GM08714 (cell line): ENCODE data around the gene MYH14.

Source experiments
- H3K4me3 ChIP-seq: fragments of 200-500 bp; sonication (Bioruptor generic); 2 replicates; pipeline ENCODE4 v1.5.1; 2014; ENCODE audit warnings: mild to moderate bottlenecking, low read length, inconsistent platforms
- ZNF274 ChIP-seq: IDR thresholded peaks from 2 replicates; pipeline ENCODE4 v1.6.1; 2012; ENCODE audit warnings: mild to moderate bottlenecking, low read depth, low read length

MYH14 gene

DNA sequence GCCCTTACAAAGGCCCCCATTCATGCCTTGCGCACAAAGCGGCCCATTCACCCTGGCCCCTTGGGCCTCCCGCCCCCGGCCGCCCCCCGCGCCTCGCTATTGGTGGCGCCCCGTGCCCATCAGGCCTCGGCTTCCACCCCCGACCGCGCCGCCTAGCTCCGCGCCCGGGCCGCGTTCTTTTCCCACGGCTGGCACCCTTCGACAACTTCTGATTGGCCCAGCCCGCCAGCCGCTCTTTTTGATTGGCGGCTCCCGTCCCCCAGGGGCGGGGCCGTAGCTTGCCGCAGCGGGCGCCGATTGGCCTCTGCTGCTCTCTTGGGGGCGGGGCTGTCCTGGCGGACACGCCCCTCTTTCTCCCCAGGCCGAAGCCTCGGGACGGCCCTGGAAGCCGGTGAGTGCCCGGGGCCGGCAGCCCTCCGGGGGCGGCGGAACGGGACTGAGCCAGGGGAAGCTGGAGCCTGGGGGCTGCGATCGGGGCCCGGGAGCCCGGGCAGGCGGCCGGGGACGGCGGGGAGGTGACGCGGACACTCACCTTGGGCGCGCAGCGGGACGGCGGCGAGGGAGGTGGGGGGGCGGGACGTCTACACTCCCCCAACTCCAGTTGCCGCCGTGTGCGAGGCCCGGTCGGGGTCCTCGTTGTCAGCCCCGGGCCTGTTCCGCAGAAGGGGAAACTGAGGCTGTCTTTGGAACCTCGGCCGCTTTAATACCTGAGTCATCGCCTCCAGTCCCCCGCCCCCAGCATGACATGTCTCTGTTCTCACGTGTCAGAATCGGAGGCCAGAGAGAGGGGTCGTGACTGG, at the start of gene MYH14:
MYH14 (plus strand) TSS at position 342 of the 800 bp plus-strand sequence. CDS start 6,744 bp downstream, outside the sequence.
- TF ChIP-seq ZNF274 = no peak
- no peak within 1 kb of the TSS for H3K4me3 ChIP-seq

DNA sequence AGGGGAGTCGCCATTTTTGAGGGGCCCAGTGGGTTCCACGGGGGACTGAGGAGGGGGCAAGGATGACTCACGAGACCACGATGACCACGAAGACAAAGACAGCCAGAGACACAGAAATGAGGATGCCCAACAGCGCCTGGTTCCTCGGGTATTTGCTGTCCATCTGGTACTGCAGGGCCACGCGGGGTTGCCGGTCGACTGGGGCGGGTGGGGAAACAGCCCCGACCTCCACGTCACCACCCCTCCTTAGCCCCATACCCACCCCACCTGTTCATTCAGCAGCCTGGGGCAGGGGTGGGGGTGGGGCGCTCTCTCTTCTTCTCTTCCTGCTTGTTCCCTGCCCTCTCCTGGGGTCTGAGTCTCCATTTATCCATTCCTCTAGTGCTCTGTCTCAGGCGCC, 48.9 kb upstream of the MYH14 start:
- no peak for TF ChIP-seq ZNF274
- no peak overlapping the region for H3K4me3 ChIP-seq

DNA sequence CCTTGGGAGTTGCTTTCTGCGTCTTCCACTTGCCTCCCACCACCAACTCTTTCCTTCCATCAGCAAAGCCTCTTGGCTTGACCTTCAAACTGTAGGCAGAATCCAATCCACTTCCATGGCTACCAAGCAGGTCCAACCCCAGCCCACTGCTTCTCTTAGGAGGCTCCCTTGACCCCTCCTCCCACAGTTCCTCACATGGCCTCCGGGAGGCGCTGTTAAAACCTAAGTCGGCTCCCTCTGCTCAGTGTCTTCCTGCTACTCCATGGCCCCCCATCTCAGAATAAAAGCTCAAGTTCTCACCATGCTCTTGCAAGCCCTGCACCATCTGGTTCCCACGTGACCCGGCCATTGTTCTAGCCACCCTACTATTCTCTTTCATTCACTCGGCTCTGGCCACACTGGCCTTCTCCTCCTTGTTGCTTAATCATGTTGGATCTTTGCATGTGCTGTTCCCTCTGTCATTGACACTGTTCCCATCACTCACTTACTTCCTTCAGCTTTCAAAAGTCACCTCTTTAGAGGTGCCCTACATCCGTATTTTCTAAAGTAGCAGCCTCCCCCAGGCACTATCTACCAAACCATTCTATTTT, 47.8 kb upstream of the MYH14 start:
- TF ChIP-seq ZNF274 = no peak
- no peak overlapping the region for H3K4me3 ChIP-seq

DNA sequence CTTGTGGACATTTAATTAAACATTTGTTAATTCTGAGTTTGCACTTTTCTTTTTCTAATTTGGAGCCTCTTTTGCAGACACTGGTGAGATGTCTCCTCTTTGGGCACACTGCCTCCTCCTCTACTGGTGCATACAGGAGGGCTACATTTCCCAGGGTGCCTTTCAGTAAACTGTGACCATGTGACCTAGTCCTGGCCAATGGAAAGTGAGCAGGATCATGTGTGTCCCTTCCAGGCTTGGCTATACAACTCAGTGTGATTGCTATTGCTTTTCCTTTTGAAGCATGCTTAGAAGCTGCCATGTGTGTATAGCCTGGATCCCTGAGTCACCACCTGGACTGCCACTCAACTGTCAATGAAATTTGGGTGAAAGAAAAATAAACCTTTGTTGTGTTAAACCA, 44.8 kb upstream of the MYH14 start:
- H3K4me3 ChIP-seq = no peak overlapping the region
- no peak for TF ChIP-seq ZNF274

DNA sequence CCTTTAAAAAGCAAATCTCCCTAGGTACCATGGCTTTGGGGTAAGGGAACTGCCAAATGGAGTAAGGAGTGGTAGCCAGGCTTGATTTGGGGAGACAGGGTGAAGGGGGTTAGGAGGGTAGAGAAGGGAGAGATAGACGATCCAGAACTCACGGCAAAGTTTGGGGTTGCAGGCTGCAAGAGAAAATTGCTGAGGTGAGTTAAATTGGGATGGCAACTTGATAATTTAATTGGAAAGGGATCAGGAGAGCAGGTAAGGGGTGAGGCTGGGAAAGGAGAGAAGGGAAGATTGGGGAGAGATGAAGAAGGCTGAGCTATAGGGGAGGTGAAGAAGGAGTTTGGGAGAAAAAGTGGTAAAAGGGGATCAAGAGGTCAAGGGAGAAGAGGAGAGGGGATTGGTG, 44.3 kb upstream of the MYH14 start:
- TF ChIP-seq ZNF274 = no peak
- H3K4me3 ChIP-seq = no peak overlapping the region

DNA sequence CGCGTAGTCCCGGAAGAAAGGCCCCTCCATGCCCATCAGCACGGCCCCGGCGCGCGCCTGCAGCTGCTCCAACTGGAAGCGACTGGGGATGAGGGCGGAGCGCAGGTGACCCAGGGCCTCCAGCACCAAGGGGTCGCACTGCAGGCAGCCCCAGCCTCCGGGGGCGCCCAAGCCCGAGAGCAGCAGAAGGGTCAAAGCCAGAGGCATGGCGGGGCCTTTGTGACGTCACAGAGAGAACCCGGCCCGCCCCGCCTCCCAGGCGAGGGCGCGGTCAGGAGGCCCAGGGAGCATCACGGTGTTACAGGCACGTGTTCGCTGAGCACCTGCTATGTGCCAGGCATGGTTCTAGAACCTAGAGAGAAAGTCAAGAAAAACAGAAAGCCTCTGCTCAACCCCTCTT, 40.4 kb upstream of the MYH14 start, which contains the start of gene IZUMO2:
IZUMO2 (minus strand) TSS at position 294 of the 400 bp plus-strand sequence; CDS start at position 207, 87 bp downstream.
- TF ChIP-seq ZNF274 = no peak
- no peak within 1 kb of the TSS for H3K4me3 ChIP-seq

DNA sequence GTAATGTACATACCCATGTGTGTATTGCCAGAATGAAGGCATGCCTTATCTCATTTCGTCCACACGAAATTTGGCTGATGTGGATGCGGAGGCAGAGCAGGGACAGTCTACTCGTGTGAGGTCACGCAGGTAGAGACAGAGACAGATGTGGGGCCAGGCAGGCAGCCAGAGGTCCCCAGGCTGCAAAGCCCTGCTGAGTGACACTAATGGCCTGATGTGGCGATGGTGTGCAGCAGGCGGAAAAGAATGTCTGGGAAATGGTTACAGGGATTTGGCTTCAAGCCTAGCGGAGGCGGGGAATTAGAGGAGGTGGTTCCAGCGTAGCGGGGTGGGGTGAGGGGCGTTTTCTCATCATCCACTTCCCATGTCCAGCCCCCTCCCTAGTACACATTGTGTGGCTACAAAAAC, 36.1 kb upstream of the MYH14 start:
- no peak for TF ChIP-seq ZNF274
- no peak overlapping the region for H3K4me3 ChIP-seq

DNA sequence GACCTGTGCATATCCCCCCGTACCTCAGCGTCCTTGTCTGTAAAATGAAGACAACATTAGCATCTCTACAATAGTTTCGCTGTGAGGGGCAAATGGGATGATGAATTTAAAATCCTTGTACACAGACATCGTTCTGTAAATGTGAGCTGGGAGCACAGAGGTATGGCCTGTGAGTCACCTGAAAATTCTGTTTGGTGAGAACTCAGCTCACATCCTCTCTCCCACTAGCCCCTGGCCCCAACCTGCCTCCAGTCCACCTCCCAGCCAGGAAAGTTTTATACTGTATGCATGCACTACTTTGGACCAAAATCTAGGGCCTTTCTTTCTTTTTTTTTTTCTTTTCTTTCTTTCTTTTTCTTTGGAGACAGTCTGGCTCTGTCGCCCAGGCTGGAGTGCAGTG, 31.7 kb upstream of the MYH14 start:
- no peak overlapping the region for H3K4me3 ChIP-seq
- no peak for TF ChIP-seq ZNF274

DNA sequence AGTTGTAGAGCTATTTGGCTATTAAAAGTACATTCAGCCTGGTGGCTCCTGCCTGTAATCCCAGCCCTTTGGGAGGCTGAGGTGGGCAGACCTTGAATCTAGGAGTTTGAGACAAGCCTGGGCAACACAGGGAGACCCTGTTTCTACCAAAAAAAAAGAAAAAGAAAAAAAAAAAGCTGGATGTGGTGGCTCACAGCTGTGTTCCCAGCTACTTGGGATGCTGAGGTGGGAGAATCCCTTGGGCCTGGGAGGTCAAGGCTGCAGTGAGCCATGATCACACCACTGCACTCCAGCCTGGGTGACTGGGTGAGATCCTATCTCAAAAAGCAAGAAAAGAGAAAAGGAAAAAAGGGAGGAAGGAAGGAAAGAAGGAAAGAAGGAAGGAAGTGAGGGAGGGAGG, 30.7 kb upstream of the MYH14 start:
- no peak overlapping the region for H3K4me3 ChIP-seq
- no peak for TF ChIP-seq ZNF274

DNA sequence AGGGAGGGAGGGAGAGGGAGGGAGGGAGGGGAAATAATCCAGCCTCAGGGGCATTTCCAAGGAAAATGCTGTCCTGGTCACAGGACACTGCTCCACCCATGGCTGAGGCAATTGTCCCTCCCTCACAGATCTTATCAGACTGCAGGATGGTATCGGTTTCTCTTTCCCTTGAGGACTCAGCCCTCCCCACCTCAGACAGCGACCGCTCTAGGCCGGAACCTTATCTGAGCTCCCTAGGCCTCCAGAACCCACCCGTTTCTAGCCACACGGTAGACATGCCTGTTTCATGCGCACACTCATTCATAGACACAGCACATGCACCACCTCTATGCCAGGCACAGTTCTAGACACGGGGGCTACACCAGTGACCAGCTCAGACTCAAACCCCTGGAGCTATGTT, 30.3 kb upstream of the MYH14 start:
- H3K4me3 ChIP-seq = no peak overlapping the region
- no peak for TF ChIP-seq ZNF274

DNA sequence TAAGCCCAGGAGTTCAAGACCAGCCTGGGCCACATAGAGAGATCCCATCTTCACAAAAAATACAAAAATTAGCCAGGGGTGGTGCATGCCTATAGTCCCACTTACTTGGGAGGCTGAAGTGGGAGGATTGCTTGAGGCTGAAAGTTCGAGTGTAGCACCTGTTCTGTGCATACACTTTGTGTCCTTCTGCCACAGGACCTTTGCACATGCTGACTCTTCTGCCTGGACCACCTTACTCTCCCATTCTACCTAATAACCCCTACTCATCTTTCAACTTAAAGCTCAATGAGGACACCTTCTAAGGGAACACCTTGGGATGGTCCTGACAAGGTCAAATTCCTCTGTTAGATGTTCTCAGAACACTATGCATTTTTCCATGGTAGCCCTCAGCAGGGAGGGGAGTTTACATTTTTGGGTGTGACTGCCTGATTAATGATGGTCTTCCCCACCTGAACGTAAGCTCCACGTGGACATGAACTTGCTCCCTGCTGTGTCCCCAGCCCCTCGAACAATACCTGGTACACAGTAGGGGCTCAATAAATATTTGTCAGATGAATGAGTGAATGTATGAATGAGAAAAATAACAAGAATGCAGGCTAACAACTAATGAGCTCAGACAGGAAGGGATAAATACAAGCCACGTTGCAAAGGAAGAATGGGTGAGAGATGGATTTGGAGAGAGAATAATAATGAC, 29.2 kb upstream of the MYH14 start:
- no peak overlapping the region for H3K4me3 ChIP-seq
- TF ChIP-seq ZNF274 = no peak

DNA sequence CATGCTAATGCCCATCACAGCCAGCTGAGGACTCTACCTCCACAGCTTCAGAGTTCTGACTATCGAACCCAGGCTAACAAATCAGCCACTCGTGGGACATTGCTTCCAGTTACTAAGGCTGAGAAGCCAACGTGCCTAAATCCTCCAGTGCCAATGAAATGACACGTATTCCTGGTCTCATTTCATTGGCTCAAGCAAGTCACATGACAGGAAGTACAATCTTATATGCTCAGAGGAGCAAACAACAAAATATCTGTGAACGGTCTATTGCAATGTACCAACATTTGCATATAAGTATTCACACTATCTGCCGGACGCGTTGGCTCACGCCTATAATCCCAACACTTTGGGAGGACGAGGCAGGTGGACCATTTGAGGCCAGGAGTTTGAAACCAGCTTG, 27.5 kb upstream of the MYH14 start:
- H3K4me3 ChIP-seq = no peak overlapping the region
- TF ChIP-seq ZNF274 = no peak

DNA sequence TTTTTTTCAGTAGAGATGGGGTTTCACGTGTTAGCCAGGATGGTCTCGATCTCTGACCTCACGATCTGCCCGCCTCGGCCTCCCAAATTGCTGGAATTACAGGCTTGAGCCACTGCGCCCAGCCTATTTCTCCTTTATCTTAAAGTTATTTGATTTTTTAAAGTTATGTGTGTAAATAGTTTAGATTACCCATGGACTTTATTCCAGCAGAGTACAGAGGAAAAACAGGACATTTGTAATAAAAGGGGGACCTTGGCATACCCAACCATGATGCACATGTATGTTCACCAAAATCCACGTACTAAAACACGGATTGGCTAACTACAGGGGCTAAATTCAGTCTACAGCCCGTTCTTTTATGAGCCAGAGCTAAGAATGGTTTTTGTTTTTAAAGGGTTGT, 26.6 kb upstream of the MYH14 start:
- TF ChIP-seq ZNF274 = no peak
- H3K4me3 ChIP-seq = no peak overlapping the region

DNA sequence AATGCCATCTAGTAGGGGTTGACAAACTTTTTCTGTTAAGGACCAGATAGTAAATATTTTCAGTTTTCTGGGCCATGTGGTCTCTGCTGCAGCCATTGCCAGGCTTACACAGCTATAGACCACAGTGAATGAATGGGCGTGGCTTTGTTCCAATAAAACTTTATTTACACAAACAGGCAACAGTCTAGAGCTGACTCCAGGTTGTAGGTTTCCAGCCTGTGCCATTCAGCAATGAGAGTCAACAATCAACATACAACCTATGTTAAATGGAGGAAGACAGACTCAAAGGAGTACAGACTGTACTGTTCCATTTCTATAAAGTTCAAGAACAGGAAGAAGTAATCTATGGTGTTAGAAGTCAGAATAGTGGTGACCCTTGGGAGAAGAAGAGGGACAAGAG, 25.1 kb upstream of the MYH14 start:
- no peak for TF ChIP-seq ZNF274

More for the DNA sequence above, 25.1 kb upstream of the MYH14 start:
- H3K4me3 ChIP-seq = no peak overlapping the region
